Sciatic nerve (tissue), 2 donors: ENCODE measurements around the gene ZNF574. TPM values are rescaled to one million over a fixed set of nuclear protein-coding genes. Genes with fewer than 3 reads are reported as not detected.
"Not testable (repeated sequence)": the region's sequence is repeated elsewhere in the genome, so short reads cannot be mapped to it uniquely, and the experiment has no call there.

Experiments used
- ATAC-seq: fragments of 200-7000 bp; cut with Tn5 transposase; one replicate; pipeline ENCODE4 v1.9.1; 2020; ENCODE audit warnings: mild to moderate bottlenecking, moderate library complexity
- DNase-seq: peaks from one replicate; pipeline ENCODE4 v3.0.0-alpha.2; 2020; ENCODE audit warnings: low spot score
- intact Hi-C: fragments of 100-400 bp; cut with DNase I; formaldehyde crosslinking; loops from one replicate; pipeline ENCODE4 v1.14.2; 2022
- total RNA-seq: library from RNA; stranded (reverse); fragmentation: NEBNext Ultra II Directional; extraction: Animal tissue kit (Norgen Biotek cat#: 25700); gene quantifications from one replicate; pipeline ENCODE4 v1.2.1, GENCODE V29; 2021
- donor health status: DM: no; HTN: no; CAD: no.
- donor health status: DM: no; HTN: no; CAD: no.

The ZNF574 gene
- total RNA-seq, 1 donor from 2014 or later: 13.2 TPM

DNA sequence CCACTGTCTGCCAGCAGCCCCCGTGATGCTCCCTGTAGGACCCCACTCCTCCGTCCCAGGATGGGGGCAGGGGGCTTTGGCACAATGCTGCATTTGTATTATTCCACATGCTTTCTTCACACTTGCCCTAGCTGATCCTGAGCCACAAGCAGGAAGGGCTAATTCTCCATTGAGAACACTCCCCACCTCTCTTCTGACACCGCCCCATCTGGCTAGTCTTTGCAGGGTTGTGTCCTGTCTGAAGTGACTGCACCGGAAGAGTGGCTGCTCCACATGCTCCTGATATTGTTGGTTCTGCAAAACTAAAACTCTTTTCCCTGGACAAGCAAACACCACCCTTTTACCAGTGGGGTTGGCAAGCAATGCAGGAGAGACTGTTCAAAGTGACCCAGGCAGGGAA lies 18.0 kb downstream of the ZNF574 start:
- intact Hi-C loops: no loop called here
- DNase-seq (no peak), ATAC-seq (no peak)

DNA sequence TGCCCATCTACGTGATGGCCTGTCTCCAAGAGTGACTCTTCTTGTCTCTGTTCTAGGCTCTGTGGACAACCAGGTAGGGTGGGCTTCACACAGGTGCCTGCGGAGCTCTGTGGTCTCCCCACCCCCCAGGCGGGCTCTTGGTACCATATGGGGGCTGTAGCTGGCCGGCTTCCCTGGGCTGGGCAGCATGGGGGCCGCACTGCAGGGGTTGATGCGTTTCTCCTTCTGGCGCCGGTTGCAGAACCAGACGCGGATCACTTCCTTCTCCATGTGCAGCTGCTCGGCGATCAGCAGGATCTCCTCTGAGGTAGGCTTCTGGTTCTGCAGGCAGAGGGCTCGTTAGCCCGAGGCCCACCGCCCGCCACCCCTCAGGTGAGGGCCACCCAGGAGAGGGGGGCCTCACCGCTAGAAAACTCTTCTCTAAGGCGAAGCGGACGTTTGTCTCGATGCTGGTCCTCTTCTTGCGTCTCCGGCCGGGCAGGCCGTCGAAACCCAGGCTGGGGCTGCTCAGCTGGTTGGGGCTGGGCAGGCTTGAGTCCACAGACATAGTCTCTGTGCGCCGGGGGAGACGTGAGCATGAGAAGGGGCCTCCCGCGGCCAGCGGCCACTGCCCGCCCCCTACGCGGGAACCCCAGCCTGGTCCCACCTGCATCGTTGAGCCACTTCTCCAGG lies 19.3 kb downstream of the ZNF574 start:
- no peak for DNase-seq
- intact Hi-C loops: no loop called here
- ATAC-seq: no peak

DNA sequence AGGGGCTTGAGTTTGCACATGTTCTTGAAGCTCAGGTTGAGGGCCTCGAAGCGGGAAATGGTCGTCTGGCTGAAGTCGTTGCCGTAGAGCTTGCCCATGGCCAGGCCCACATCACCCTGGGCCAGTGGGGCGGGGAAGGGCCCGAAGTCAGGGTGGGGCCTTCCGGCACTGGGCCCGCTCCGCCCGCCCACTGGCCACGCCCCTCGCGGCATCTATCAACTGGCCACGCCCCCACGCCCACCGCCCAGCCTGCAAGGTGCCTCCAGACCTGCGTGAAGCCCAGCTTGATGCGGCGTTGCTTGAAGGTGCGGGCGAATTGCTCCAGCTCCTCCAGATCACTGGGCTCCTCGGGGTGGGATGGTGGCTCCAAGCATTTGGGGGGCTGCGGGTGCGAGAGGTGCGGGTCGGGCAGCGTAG lies 19.9 kb downstream of the ZNF574 start:
- no peak for ATAC-seq
- no peak for DNase-seq
- intact Hi-C loops: no loop called here

DNA sequence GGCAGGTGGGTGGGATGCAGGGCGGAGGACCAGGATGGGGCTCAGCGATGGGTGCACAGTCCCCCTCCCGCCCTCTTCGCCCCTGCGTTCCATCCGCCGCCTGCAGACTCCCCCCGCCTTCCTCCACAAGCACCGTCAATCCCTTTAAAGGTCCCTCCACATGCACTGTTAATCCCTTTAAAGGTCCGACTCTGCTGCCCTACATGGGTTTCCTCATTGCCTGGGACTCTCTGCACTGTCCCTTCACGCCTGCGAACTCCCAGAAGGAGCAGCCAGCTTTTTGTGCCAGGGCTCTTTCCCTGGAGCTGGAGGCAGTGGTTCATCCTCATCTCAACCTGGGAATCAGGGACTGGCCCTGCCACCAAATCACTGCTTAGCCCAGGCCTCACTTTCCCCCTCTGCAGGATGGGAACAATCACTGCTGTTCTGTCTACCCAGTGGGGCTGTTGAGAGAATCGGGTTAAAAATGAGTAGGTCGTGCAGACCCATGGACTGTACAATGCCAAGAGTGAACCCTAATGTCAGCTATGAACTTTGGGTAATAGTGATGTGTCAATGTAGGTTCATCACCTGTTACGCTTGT lies 20.4 kb downstream of the ZNF574 start:
- intact Hi-C loops: no loop called here
- ATAC-seq: no peak
- DNase-seq: no peak

DNA sequence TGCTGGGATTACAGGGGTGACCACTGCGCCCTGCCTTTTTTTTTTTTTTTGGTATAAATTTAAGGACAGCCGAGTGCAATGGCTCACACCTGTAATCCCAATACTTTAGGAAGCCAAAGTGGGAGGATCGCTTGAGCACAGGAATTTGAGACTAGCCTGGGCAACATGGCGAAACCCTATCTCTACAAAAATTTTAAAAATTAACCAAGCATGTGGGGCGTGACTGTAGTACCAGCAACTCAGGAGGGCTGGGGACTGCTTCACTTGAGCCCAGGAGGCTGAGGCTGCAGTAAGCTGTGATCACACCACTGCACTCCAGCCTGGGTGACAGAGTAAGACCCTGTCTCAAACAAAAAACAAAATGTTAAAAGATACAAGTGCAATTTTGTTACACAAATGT lies 21.5 kb downstream of the ZNF574 start:
- intact Hi-C loops: no loop called here
- no peak for ATAC-seq
- DNase-seq: no peak

DNA sequence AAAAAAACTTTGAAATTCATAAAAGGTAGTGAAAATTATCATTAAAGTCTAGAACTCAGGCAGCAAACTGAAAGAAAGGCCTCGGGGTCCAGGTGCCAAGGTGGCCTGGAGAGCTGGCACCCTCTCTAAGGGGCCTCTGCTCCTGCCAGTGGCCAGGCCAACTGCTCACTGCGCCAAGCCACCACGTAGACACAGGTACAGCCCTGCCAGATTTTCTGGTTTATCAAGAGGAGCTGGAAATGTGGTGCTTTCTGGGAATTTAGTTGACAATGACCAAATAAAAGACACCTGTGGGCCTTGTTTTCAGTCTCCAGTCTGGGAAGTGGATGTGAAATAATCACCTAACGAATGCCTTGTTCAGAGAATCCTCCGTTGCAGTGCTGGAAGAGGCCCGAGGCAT lies 22.8 kb downstream of the ZNF574 start:
- ATAC-seq (no peak), DNase-seq (no peak)
- intact Hi-C loops: no loop called here

DNA sequence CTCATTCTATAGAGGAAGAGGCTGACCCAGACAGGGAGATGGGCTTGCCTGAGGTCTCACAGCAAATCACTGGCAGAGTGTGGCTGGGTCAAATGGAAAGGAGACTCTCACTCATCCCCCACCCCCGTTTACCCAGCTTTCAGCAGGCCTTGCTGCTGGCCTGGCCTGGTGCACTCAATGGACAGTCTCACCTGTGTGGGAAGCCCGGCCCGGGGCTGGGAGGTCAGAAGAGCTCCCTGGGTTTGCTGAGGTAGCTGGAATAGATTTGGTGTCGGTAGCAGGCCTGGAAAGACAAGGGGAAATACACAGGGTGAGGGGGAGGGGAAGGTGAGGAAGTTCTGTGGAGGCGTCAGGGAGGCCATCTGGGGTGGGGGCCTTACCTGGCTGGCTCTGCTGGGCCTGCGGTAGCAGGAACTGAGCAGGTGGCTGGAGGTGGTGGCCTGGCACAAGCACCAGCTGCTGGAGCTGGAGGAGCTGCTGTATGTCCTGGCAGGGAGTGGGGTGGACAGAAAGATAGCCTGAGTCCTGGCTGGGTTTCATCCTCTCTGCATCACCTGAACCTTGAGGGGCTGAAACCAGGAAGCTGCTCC lies 23.5 kb downstream of the ZNF574 start:
- intact Hi-C loops: no loop called here
- ATAC-seq (no peak), DNase-seq (no peak)

DNA sequence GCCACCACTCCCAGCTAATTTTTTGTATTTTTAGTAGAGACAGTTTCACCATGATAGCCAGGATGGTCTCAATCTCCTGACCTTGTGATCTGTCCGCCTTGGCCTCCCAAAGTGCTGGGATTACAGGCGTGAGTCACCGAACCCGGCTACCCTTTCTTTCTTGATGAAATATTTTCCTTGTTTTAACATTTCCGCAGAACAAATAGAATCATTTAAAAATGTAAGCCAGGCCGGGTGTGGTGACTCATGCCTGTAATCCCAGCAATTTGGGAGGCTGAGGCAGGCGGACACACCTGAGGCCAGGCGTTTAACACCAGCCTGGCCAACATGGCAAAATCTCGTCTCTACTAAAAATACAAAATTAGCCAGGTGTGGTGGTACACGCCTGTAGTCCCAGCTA lies 24.3 kb downstream of the ZNF574 start:
- intact Hi-C loops, ATAC-seq, DNase-seq: not testable (repeated sequence)

DNA sequence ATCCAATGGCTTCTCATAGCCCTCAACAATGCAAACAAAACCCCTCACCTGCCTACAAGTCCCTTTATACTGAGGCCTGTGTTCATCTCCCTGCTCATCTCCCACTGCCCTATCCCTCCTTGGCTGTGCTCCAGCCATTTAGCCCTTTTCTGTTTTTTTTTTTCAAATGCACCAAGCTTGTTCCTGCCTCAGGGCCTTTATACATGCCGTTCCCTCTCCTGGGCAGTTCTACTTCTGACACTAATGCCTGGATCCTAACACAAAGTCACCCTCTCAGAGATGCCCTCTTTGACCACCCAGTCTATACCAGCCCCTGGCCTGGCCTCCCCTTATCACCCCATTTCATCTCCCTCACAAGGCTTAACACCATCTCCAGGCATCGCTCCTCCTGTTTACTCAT lies 26.9 kb downstream of the ZNF574 start:
- intact Hi-C loops: no loop called here
- no peak for DNase-seq
- ATAC-seq: no peak

DNA sequence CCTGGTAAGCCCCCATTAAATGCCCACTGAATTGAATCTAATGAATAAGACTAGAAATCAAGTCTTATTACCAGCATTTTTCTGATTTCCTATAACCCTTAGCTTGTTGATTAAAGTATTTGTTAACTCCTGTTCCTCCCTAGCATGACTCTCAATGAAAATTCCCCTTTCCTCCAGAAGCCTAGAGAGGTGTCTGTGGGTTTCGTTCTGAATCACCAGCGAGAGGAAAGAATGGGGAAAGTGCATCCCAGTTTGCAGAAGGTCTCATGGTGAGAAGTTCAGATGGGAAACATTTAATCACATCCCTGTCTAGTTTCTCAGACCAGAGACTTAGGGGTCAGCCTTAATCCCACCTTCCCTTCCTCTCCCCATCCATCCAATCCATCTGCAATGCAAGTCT lies 29.4 kb downstream of the ZNF574 start:
- intact Hi-C loops: no loop called here
- no peak for ATAC-seq
- no peak for DNase-seq

DNA sequence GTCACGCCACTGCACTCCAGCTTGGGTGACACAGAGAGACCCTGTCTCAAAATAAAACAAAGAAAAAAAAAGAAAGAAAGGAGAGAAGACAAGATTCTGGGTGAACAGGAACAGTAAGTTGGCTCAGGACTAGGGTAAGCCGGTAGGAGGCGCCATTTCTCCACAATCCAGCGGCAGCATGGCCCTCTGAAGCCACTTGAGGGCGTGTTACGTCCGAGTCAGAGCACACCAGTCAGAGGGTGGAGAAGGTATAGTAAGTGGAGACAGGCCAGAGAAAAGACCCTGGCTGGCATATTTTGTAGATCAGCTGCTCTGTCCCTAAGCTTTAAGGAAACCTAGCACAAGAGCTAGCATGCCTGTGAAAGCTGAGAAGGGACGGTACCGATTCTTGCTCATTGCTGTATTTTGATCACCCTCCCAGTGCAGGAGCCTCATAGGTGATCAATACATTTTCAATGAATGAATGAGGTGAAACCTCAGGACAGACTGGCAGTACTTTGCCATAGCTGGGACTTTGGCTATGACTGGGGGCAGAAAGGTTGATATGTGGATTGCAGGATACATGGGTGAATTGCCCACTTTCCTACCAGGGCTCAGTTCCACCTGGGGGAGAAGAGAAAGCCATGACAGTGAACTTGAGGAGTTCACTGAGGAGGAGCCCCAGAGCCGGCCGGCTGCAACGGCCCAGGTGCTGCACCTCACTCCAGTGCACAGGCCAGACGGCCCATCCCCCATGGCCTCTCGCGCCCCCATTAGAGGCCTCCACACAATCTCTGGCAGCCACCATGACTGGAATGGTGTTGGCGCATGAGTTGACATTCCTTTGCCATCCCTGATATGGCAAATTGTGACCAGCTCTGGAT lies 32.8 kb downstream of the ZNF574 start:
- peak; percentile 85 for DNase-seq
- peak; percentile 75 for ATAC-seq
- intact Hi-C loops: no loop called here

DNA sequence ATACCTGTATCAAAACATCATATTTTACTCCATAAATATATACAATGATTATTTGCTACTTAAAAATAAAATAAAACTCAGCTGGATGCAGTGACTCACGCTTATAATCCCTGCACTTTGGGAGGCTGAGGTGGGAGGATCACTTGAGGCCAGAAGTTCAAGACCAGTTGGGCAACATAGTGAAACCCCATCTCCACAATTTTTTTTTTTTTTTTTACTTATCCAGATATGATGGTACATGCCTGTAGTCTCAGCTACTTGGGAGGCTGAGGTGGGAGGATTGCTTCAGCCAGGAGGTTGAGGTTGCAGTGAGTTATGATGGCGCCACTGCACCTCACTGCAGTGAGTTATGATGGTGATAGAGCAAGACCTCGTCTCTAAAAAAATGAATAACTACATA lies 33.9 kb downstream of the ZNF574 start:
- ATAC-seq: no peak
- no peak for DNase-seq
- intact Hi-C loops: no loop called here

DNA sequence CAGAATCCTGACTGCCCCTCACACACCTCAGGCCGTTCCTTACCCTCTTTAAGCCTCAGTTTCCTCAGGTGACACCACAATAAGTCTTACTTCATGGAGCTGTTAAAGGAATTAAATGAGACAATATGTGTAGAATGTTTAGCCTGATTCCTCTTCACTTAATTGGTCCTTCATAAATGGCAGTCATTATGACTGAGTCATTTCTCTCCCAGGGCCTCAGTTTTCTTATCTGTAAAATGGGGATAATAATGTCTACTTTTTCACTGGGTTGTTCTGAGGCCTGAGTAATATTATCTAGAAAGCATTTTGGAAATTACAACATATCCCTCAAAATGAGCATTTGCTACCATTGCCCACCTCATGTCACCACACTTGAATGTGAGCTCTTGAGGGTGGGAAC lies 34.7 kb downstream of the ZNF574 start:
- DNase-seq (no peak), ATAC-seq (no peak)
- intact Hi-C loops: no loop called here

DNA sequence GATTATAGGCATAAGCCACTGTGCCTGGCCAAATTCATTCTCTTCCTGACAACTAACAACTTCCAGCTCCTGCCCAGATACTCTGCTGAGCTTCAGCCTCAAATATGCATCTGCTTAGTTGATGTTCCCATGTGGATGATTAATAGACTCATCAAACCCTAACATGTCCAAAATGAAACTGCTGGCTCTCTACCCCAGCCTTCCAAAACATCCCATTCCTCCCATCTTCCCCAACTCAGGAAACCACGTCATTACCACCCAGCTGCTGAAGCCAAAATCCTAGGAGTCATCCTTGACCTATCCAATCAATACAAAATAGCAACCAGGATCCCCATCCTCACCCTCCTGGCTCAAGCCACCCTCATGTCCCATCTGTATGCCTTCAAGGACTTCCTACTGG lies 35.4 kb downstream of the ZNF574 start:
- intact Hi-C loops: no loop called here
- DNase-seq (no peak), ATAC-seq (no peak)

DNA sequence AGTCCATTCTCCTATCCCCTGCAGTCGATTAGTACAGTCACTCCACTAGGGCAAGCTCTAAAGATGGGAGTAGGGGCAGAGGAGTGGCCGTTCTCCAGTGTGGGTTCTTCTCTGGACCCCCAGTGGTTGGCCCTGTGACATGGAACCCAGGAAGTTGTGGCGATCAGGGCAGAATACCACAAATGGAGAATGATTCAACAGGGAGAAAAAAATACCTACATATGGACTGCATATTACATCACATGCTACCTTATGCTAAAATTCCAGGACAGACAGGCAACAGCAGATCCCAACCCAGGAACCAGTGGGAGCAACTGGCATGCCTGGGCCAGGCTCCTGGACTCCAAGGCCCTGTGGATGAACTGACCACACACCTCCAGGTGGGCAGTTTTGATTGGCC lies 35.8 kb downstream of the ZNF574 start:
- DNase-seq: no peak
- ATAC-seq: no peak
- intact Hi-C loops: no loop called here

DNA sequence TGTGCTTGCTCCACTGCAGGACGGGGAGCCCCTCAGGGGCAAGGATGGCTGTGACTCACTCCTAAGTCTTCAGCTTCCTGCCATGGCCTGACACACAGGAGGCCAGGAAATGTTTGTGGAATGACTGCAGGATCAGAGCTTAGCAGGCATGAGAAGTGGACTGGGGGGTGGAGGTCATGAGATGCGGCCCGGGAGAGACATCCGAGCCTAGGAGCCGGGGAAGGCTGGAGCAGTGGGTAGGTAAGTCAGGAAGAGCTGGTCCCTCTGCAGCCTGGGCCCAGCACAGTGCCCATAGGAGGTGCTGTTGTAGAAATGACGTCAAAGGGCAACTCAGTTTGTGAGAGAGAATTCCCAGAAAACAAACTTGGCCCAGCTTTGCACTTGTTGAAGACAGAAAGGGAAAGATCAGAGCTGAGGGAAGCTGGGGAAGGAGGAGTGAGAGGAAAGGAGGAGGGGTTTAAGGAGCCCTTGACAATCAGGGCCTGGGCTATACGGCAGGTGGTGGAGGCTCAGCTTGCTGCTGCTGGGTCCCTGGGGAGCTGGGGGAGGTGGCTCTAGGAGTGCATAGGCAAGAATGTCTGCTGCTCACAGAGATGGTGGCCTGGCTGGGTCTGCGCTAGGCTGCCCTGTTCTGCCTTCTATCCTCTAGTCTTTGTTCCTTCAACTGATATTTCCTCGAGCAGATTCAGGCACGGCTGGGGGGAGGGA lies 37.8 kb downstream of the ZNF574 start:
- intact Hi-C loops: no loop called here

DNA sequence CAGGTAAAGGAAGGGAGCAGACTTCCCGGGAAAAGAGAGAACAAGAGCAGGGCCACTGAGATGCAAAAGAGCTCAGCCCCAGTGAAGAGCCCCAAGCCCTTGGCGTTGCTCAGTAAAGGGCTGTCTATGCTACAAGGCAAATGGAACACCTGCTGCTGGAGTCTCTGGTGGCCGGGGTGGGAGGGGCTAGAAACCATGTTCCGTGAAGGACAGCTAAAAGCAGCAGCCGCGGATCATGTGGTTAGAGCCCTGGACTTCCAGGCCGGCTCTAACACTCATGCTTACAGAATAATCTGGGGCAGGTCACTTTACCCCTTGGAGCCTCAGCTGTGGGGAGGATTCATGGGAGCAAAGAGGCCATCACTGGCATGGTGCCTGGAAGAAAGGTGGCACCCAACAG lies 38.4 kb downstream of the ZNF574 start:
- ATAC-seq (no peak), DNase-seq (no peak)
- intact Hi-C loops: no loop called here

More for the DNA sequence above, 37.8 kb downstream of the ZNF574 start:
- ATAC-seq (peak; percentile 70), DNase-seq (no peak)

DNA sequence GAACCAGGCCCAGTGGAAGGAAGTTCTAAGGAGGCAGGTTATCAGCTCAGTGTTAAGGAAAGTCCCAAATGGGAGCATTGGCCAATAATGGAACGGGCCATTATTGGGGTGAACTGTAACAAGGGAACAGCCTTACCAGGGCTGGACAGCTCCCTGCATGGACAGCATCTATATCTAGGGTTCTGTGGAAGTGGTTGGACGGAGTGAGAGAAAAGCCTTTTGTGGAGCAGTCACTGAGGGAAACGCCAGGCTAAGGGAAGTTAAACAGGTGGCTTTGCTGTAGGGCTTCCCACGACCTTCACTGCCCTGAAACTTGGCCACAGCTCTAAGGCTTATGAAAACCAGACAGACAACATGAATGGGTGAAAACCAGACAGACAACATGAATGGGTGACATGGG lies 39.3 kb downstream of the ZNF574 start:
- ATAC-seq: no peak
- no peak for DNase-seq
- intact Hi-C loops: no loop called here

DNA sequence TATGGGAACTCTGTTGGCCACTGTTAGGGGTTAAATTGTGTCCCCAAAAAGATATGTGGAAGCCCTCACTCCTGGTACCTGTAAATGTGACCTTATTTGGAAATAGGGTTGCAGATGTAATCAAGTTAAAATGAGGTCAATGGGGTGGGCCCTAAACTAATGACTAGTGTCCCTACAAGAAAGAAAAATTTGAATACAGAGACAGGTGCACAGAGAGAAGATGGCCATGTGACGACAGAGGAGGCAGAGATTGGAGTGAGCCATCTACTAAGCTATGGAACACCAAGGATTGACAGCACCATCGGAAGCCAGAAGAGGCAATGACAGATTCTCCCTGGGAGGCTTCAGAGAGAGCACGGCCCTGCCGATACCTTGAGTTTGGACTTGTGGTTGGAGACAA lies 39.7 kb downstream of the ZNF574 start:
- intact Hi-C loops: no loop called here
- no peak for DNase-seq
- ATAC-seq: no peak
